BE2C (cell line): ENCODE measurements around the gene AMOTL2.

Source experiments
- DNase-seq: peaks from one replicate; pipeline ENCODE4 v3.0.0-alpha.2; 2020
- H3K27me3 ChIP-seq: fragments of 250-450 bp; sonication (Bioruptor Pico); 2 replicates; pipeline ENCODE4 v1.5.1; 2020; ENCODE audit warnings: mild to moderate bottlenecking
- H3K36me3 ChIP-seq: fragments of 250-450 bp; sonication (Bioruptor Pico); 2 replicates; pipeline ENCODE4 v1.5.1; 2020; ENCODE audit warnings: mild to moderate bottlenecking
- H3K4me1 ChIP-seq: fragments of 250-450 bp; sonication (Bioruptor Pico); 2 replicates; pipeline ENCODE4 v1.5.1; 2020
- H3K4me3 ChIP-seq: 2 replicates; pipeline ENCODE4 v1.5.1; 2011; ENCODE audit warnings: low read depth, low read length
- H3K9me3 ChIP-seq: fragments of 250-450 bp; sonication (Bioruptor Pico); 2 replicates; pipeline ENCODE4 v1.5.1; 2020
- CTCF ChIP-seq: IDR thresholded peaks from 2 replicates; pipeline ENCODE4 v1.5.1; 2012; ENCODE audit warnings: mild to moderate bottlenecking, low read depth, low read length

The AMOTL2 gene

GRCh38 chr3:134356411-134357040 is 17.7 kb downstream of the AMOTL2 start:
- Histone ChIP-seq H3K36me3 (no peaks in the 10 kb centered on the region), H3K4me3 (no peak overlapping the region), H3K4me1 (no peaks in the 10 kb centered on the region), H3K9me3 (no peaks in the 10 kb centered on the region), H3K27me3 (no peaks in the 10 kb centered on the region)
- no peak for DNase-seq
- TF ChIP-seq CTCF, result no peak

- Histone ChIP-seq H3K36me3 (no peaks in the 10 kb centered on the region), H3K9me3 (no peaks in the 10 kb centered on the region), H3K27me3 (no peaks in the 10 kb centered on the region), H3K4me3 (no peak overlapping the region), H3K4me1 (no peaks in the 10 kb centered on the region)
- no peak for DNase-seq
- no peak for TF ChIP-seq CTCF
These were observed 18.8 kb downstream of the AMOTL2 start for GRCh38 chr3:134355416-134355815.

- no peak overlapping the region for H3K4me3 ChIP-seq
- H3K4me1 ChIP-seq, result no peaks in the 10 kb centered on the region
- H3K9me3 ChIP-seq, result no peaks in the 10 kb centered on the region
- H3K27me3 ChIP-seq, result no peaks in the 10 kb centered on the region
- TF ChIP-seq CTCF, result no peak
- DNase-seq, result no peak
- H3K36me3 ChIP-seq, result no peaks in the 10 kb centered on the region
These were observed 19.5 kb downstream of the AMOTL2 start for GRCh38 chr3:134354612-134355251.

- no peaks in the 10 kb centered on the region for H3K36me3 ChIP-seq
- H3K4me1 ChIP-seq, result no peaks in the 10 kb centered on the region
These were observed 20.2 kb downstream of the AMOTL2 start for GRCh38 chr3:134353831-134354611.

GRCh38 chr3:134353171-134353825 is 20.9 kb downstream of the AMOTL2 start:
- TF ChIP-seq CTCF, result no peak
- no peak for DNase-seq

More at GRCh38 chr3:134353831-134354611, 20.2 kb downstream of the AMOTL2 start:
- no peaks in the 10 kb centered on the region for H3K9me3 ChIP-seq
- no peak for TF ChIP-seq CTCF
- H3K27me3 ChIP-seq, result no peaks in the 10 kb centered on the region
- no peak for DNase-seq
- no peak overlapping the region for H3K4me3 ChIP-seq

More at GRCh38 chr3:134353171-134353825, 20.9 kb downstream of the AMOTL2 start:
- Histone ChIP-seq H3K4me1 (no peaks in the 10 kb centered on the region), H3K27me3 (no peaks in the 10 kb centered on the region; the same call in 1 of the 2 replicates), H3K9me3 (no peaks in the 10 kb centered on the region), H3K4me3 (no peak overlapping the region), H3K36me3 (no peaks in the 10 kb centered on the region)
